ENCODE results near the gene ZFPM1. TPM values are rescaled to one million over a fixed set of nuclear protein-coding genes. Genes with fewer than 3 reads are reported as not detected.

The ZFPM1 gene
- total and polyA plus RNA-seq, 4 donors: 0.19 to 12.8 (median 5.3) TPM

DNA sequence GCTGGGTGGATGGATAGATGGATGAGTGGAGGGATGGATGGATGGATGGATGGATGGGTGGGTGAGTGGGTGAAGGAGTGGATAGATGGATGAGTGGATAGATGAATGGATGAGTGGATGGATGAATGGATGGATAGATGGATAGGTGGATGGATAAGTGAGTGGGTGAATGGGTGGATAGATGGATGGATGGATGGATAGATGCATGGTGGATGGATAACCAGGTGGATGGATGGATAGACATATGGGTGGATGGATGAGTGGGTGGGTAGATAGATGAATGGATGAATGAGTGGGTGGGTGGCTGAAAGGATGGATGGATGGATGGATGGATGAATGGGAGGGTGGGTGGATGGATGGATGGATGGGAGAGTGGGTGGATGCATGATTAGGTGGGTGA is 66.2 kb downstream of the ZFPM1 start:
- Histone ChIP-seq H3K4me3 (ENCODE audit: low read depth in 1 of 3, low read length in 3 of 3) (no peak overlapping the region), H3K27ac (ENCODE audit: low read depth in 1 of 2, low read length in 2 of 2) (no peak overlapping the region), H3K4me1 (ENCODE audit: control insufficient read depth in 4 of 4, insufficient read depth in 4 of 4, low read length in 3 of 4) (peaks cover 0 to 9% (median 2%) of the 10 kb centered on the region in 4 donors), H3K36me3 (ENCODE audit: control insufficient read depth in 4 of 4, insufficient read depth in 3 of 4, low read depth in 1 of 4, low read length in 3 of 4) (peaks cover 0 to 11% (median 1%) of the 10 kb centered on the region in 4 donors), H3K27me3 (ENCODE audit: control insufficient read depth in 4 of 4, insufficient read depth in 4 of 4, low read length in 3 of 4) (no peaks in the 10 kb centered on the region), H3K9me3 (ENCODE audit: control insufficient read depth in 4 of 4, low read length in 3 of 4) (no peaks in the 10 kb centered on the region), H3K9ac (ENCODE audit: low read depth in 1 of 2, low read length in 2 of 2) (no peak overlapping the region)
- DNase-seq (ENCODE audit: low spot score): no peak
- TF ChIP-seq GABPA (IDR thresholded peaks at IDR 0.05 in 1 of 2, conservative IDR thresholded peaks at IDR 0.05 in 1 of 2) (no peak), NR2F2 (IDR thresholded peaks at IDR 0.05) (no peak), RAD21 (IDR thresholded peaks at IDR 0.05) (no peak), JUND (IDR thresholded peaks at IDR 0.05) (no peak), HNF4G (IDR thresholded peaks at IDR 0.05) (no peak)
- TF ChIP-seq, protein P1, sequence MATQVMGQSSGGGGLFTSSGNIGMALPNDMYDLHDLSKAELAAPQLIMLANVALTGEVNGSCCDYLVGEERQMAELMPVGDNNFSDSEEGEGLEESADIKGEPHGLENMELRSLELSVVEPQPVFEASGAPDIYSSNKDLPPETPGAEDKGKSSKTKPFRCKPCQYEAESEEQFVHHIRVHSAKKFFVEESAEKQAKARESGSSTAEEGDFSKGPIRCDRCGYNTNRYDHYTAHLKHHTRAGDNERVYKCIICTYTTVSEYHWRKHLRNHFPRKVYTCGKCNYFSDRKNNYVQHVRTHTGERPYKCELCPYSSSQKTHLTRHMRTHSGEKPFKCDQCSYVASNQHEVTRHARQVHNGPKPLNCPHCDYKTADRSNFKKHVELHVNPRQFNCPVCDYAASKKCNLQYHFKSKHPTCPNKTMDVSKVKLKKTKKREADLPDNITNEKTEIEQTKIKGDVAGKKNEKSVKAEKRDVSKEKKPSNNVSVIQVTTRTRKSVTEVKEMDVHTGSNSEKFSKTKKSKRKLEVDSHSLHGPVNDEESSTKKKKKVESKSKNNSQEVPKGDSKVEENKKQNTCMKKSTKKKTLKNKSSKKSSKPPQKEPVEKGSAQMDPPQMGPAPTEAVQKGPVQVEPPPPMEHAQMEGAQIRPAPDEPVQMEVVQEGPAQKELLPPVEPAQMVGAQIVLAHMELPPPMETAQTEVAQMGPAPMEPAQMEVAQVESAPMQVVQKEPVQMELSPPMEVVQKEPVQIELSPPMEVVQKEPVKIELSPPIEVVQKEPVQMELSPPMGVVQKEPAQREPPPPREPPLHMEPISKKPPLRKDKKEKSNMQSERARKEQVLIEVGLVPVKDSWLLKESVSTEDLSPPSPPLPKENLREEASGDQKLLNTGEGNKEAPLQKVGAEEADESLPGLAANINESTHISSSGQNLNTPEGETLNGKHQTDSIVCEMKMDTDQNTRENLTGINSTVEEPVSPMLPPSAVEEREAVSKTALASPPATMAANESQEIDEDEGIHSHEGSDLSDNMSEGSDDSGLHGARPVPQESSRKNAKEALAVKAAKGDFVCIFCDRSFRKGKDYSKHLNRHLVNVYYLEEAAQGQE (IDR thresholded peaks at IDR 0.05): no peak

DNA sequence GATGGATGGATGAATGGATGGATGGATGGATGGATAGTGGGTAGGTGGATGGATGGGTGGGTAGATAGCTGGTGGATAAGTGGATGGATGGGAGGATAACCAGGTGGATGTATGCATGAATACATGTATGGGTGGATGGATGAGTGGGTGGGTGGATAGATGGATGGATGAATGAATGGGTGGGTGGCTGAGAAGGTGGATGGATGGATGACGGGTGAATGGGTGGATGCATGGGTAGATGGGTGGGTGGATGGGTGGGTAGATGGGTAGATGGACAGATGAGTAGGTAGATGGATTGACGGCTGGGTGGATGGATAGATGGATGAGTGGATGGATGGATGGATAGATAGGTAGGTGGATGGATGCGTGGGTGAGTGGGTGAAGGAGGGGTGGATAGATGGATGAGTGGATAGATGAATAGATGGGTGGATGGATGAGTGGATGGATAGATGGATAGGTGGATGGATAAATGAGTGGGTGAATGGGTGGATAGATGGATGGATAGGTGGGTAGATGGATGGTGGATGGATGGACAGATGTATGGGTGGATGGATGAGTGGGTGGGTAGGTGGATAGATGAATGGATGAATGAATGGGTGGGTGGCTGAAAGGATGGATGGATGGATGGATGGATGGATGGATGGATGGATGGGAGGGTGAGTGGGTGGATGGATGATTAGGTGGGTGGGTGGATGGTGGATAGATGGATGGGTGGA is 67.0 kb downstream of the ZFPM1 start:
- over 99% methylated on average over 3 of the region's 3 CpGs for WGBS
- no peak overlapping the region for H3K27ac ChIP-seq (ENCODE audit: low read depth in 1 of 2, low read length in 2 of 2)
- H3K9me3 ChIP-seq (ENCODE audit: control insufficient read depth in 4 of 4, low read length in 3 of 4): no peaks in the 10 kb centered on the region
- no peak overlapping the region for H3K9ac ChIP-seq (ENCODE audit: low read depth in 1 of 2, low read length in 2 of 2)
- no peaks in the 10 kb centered on the region for H3K27me3 ChIP-seq (ENCODE audit: control insufficient read depth in 4 of 4, insufficient read depth in 4 of 4, low read length in 3 of 4)
- no peak for TF ChIP-seq YY1 (IDR thresholded peaks at IDR 0.05)
- TF ChIP-seq RXRA (IDR thresholded peaks at IDR 0.05): no peak
- TF ChIP-seq, protein P2, sequence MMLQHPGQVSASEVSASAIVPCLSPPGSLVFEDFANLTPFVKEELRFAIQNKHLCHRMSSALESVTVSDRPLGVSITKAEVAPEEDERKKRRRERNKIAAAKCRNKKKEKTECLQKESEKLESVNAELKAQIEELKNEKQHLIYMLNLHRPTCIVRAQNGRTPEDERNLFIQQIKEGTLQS (IDR thresholded peaks at IDR 0.05): no peak
- no peak for TF ChIP-seq HNF4A (conservative IDR thresholded peaks at IDR 0.05)
- TF ChIP-seq, protein P1 (IDR thresholded peaks at IDR 0.05): no peak
- TF ChIP-seq TAF1 (conservative IDR thresholded peaks at IDR 0.05): no peak
- TF ChIP-seq, protein P3, sequence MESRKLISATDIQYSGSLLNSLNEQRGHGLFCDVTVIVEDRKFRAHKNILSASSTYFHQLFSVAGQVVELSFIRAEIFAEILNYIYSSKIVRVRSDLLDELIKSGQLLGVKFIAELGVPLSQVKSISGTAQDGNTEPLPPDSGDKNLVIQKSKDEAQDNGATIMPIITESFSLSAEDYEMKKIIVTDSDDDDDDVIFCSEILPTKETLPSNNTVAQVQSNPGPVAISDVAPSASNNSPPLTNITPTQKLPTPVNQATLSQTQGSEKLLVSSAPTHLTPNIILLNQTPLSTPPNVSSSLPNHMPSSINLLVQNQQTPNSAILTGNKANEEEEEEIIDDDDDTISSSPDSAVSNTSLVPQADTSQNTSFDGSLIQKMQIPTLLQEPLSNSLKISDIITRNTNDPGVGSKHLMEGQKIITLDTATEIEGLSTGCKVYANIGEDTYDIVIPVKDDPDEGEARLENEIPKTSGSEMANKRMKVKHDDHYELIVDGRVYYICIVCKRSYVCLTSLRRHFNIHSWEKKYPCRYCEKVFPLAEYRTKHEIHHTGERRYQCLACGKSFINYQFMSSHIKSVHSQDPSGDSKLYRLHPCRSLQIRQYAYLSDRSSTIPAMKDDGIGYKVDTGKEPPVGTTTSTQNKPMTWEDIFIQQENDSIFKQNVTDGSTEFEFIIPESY (IDR thresholded peaks at IDR 0.05): no peak
- DNase-seq (ENCODE audit: low spot score): no peak
- peaks cover 0 to 9% (median 1%) of the 10 kb centered on the region in 4 donors for H3K36me3 ChIP-seq (ENCODE audit: control insufficient read depth in 4 of 4, insufficient read depth in 3 of 4, low read depth in 1 of 4, low read length in 3 of 4)
- H3K4me3 ChIP-seq (ENCODE audit: low read depth in 1 of 3, low read length in 3 of 3): no peak overlapping the region
- H3K4me1 ChIP-seq (ENCODE audit: control insufficient read depth in 4 of 4, insufficient read depth in 4 of 4, low read length in 3 of 4): peaks cover 5 to 16% (median 7%) of the 10 kb centered on the region in 4 donors

All from liver (tissue), 9 donors.